Ascending aorta (tissue), 2 donors: ENCODE measurements around the gene CCDC38. TPM values are rescaled to one million over a fixed set of nuclear protein-coding genes. Genes with fewer than 3 reads are reported as not detected.

Experiments
- DNase-seq, 2 donors: peaks; one replicate each; pipeline ENCODE4 v3.0.0-alpha.2; 2019; ENCODE audit warnings: low spot score in 2 of 2
- H3K27ac ChIP-seq, 2 donors: fragments of 200-600 bp; sonication (generic); one replicate each; pipeline ENCODE4 v1.5.1; 2016 to 2017; ENCODE audit warnings: mild to moderate bottlenecking in 1 of 2
- H3K27me3 ChIP-seq: fragments of 200-600 bp; sonication (generic); one replicate; pipeline ENCODE4 v1.5.1; 2017
- H3K36me3 ChIP-seq, 2 donors: fragments of 200-600 bp; sonication (generic); one replicate each; pipeline ENCODE4 v1.5.1; 2016
- H3K4me1 ChIP-seq, 2 donors: fragments of 200-600 bp; sonication (generic); one replicate each; pipeline ENCODE4 v1.5.1; 2016 to 2017; ENCODE audit warnings: mild to moderate bottlenecking in 1 of 2
- H3K4me3 ChIP-seq, 2 donors: fragments of 200-600 bp; sonication (generic); one replicate each; pipeline ENCODE4 v1.5.1; 2016 to 2017; ENCODE audit warnings: mild to moderate bottlenecking in 1 of 2
- H3K9me3 ChIP-seq, 2 donors: fragments of 200-600 bp; sonication (generic); one replicate each; pipeline ENCODE4 v1.5.1; 2016
- CTCF ChIP-seq, 3 experiments: fragments of 200-600 bp in 2 of 3; fragments of 450-650 bp in 1 of 3; sonication (generic) in 2 of 3; IDR thresholded peaks; one replicate each; pipeline ENCODE4 v1.5.1; 2016 to 2019; ENCODE audit warnings: antibody characterized with exemption in 3 of 3, mild to moderate bottlenecking in 1 of 3, moderate library complexity in 1 of 3
- intact Hi-C: fragments of 100-400 bp; cut with DNase I; formaldehyde crosslinking; loops from one replicate; pipeline ENCODE4 v1.15.1; 2023
- total RNA-seq: library from RNA; depleted of rRNA; stranded (reverse); fragments of >200 nt; gene quantifications from one replicate; pipeline ENCODE4 v1.1.0, GENCODE V29; 2016

CCDC38 gene
- total RNA-seq, 1 donor from 2014 or later: not detected

- H3K9me3 ChIP-seq: no peaks in the 10 kb centered on the region
- TF ChIP-seq CTCF (IDR thresholded peaks at IDR 0.05): no peak
- H3K4me3 ChIP-seq: no peak overlapping the region
- intact Hi-C loops: no loop called here
- no peak for DNase-seq
- no peaks in the 10 kb centered on the region for H3K27me3 ChIP-seq
- H3K4me1 ChIP-seq: no peaks in the 10 kb centered on the region
- no peak overlapping the region for H3K27ac ChIP-seq
- no peaks in the 10 kb centered on the region for H3K36me3 ChIP-seq
Measured at GRCh38 chr12:95896846-95897245, 45.6 kb downstream of the CCDC38 start.

GRCh38 chr12:95890958-95891357, 51.5 kb downstream of the CCDC38 start:
- H3K36me3 ChIP-seq: no peaks in the 10 kb centered on the region
- no peak overlapping the region for H3K27ac ChIP-seq
- no peak for DNase-seq
- H3K4me1 ChIP-seq: no peaks in the 10 kb centered on the region
- H3K27me3 ChIP-seq: no peaks in the 10 kb centered on the region
- H3K4me3 ChIP-seq: no peak overlapping the region
- TF ChIP-seq CTCF (IDR thresholded peaks at IDR 0.05): no peak
- H3K9me3 ChIP-seq: no peaks in the 10 kb centered on the region
- intact Hi-C loops: no loop called here

- H3K9me3 ChIP-seq: no peaks in the 10 kb centered on the region
- no peak overlapping the region for H3K4me3 ChIP-seq
- H3K27ac ChIP-seq: no peak overlapping the region
- H3K4me1 ChIP-seq: no peaks in the 10 kb centered on the region
- no peak for DNase-seq
- intact Hi-C loops: no loop called here
- no peaks in the 10 kb centered on the region for H3K27me3 ChIP-seq
- H3K36me3 ChIP-seq: no peaks in the 10 kb centered on the region
- no peak for TF ChIP-seq CTCF (IDR thresholded peaks at IDR 0.05)
Measured at GRCh38 chr12:95887311-95887710, 55.1 kb downstream of the CCDC38 start.

GRCh38 chr12:95884998-95885397, 57.4 kb downstream of the CCDC38 start:
- Histone ChIP-seq H3K36me3 (no peaks in the 10 kb centered on the region), H3K4me1 (no peaks in the 10 kb centered on the region), H3K4me3 (no peak overlapping the region), H3K27me3 (no peaks in the 10 kb centered on the region), H3K9me3 (no peaks in the 10 kb centered on the region), H3K27ac (no peak overlapping the region)
- TF ChIP-seq CTCF (IDR thresholded peaks at IDR 0.05): no peak
- DNase-seq: no peak
- intact Hi-C loops: no loop called here

- Histone ChIP-seq H3K27me3 (no peaks in the 10 kb centered on the region), H3K27ac (no peak overlapping the region), H3K4me1 (no peaks in the 10 kb centered on the region), H3K4me3 (no peak overlapping the region), H3K9me3 (no peaks in the 10 kb centered on the region), H3K36me3 (no peaks in the 10 kb centered on the region)
- no peak for TF ChIP-seq CTCF (IDR thresholded peaks at IDR 0.05)
- intact Hi-C loops: no loop called here
- DNase-seq: no peak
Measured at GRCh38 chr12:95882873-95883272, 59.5 kb downstream of the CCDC38 start.

- intact Hi-C loops: no loop called here
- Histone ChIP-seq H3K27ac (no peak overlapping the region), H3K27me3 (no peaks in the 10 kb centered on the region), H3K36me3 (no peaks in the 10 kb centered on the region), H3K4me1 (no peaks in the 10 kb centered on the region), H3K4me3 (no peak overlapping the region), H3K9me3 (no peaks in the 10 kb centered on the region)
- no peak for DNase-seq
- no peak for TF ChIP-seq CTCF (IDR thresholded peaks at IDR 0.05)
Measured at GRCh38 chr12:95882080-95882479, 60.3 kb downstream of the CCDC38 start.
